Measurements from ENCODE around the gene CSRNP2. TPM values are rescaled to one million over a fixed set of nuclear protein-coding genes. Genes with fewer than 3 reads are reported as not detected.

Gene CSRNP2
- total and polyA plus RNA-seq, 2 experiments from 2014 or later, result 6.9 to 30.9 TPM

DNA sequence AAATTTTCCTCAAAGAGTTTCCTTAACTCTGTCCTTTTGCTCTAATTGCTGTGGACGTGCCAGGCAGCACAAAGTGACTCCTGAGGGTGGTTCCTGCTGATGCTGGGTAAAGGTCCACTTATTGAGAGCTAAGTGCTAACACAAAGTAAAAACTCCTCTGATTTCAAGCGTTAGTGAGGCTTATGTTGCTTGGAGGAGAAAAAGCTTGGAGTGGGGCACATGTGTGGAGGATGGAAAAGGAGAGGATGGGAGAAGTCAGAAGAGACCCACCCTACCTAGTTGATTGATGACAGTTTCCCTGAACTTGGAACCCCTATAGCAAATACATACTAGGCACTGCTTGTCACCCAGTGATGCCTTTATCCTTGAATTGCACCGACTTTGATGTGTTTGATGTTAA, 47.1 kb downstream of the CSRNP2 start:
- Histone ChIP-seq H4K20me1 (replicated peaks; ENCODE audit: insufficient read depth) (no peaks in the 10 kb centered on the region), H3K27me3 (ENCODE audit: insufficient read depth) (no peaks in the 10 kb centered on the region), H3K27ac (ENCODE audit: low read depth) (no peak overlapping the region), H3K79me2 (replicated peaks; ENCODE audit: insufficient read depth) (no peaks in the 10 kb centered on the region), H3K4me3 (no peak overlapping the region), H3K4me2 (no peak overlapping the region), H3K9me2 (ENCODE audit: insufficient read depth) (no peaks in the 10 kb centered on the region), H3K4me1 (ENCODE audit: insufficient read depth) (no peaks in the 10 kb centered on the region), H3F3A (replicated peaks; ENCODE audit: low read depth) (no peaks in the 10 kb centered on the region), H2AFZ (no peak overlapping the region), H3K36me3 (ENCODE audit: insufficient read depth) (no peaks in the 10 kb centered on the region)
- no peak overlapping the region for H3K27ac Mint-ChIP-seq
- no peaks in the 10 kb centered on the region for H3K36me3 Mint-ChIP-seq (ENCODE audit: low read depth)
- no peaks in the 10 kb centered on the region for H3K27me3 Mint-ChIP-seq (ENCODE audit: insufficient read depth, low read depth, poor library complexity)
- H3K4me1 Mint-ChIP-seq, result no peaks in the 10 kb centered on the region
- H3K9me3 Mint-ChIP-seq, result no peaks in the 10 kb centered on the region
- ATAC-seq (no peak), DNase-seq (ENCODE audit: low spot score) (no peak)
- no peak for TF ChIP-seq EZH2 (IDR thresholded peaks at IDR 0.05; ENCODE audit: low read depth, unreplicated experiment)
- TF ChIP-seq, protein P1, sequence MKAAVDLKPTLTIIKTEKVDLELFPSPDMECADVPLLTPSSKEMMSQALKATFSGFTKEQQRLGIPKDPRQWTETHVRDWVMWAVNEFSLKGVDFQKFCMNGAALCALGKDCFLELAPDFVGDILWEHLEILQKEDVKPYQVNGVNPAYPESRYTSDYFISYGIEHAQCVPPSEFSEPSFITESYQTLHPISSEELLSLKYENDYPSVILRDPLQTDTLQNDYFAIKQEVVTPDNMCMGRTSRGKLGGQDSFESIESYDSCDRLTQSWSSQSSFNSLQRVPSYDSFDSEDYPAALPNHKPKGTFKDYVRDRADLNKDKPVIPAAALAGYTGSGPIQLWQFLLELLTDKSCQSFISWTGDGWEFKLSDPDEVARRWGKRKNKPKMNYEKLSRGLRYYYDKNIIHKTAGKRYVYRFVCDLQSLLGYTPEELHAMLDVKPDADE (IDR thresholded peaks at IDR 0.05), result no peak
- no peak for TF ChIP-seq ZNF114 (CRISPR knock-in tag; IDR thresholded peaks at IDR 0.05)
- no peak for TF ChIP-seq EZH2phosphoT487 (IDR thresholded peaks at IDR 0.05; ENCODE audit: unreplicated experiment)
- TF ChIP-seq, protein P2, sequence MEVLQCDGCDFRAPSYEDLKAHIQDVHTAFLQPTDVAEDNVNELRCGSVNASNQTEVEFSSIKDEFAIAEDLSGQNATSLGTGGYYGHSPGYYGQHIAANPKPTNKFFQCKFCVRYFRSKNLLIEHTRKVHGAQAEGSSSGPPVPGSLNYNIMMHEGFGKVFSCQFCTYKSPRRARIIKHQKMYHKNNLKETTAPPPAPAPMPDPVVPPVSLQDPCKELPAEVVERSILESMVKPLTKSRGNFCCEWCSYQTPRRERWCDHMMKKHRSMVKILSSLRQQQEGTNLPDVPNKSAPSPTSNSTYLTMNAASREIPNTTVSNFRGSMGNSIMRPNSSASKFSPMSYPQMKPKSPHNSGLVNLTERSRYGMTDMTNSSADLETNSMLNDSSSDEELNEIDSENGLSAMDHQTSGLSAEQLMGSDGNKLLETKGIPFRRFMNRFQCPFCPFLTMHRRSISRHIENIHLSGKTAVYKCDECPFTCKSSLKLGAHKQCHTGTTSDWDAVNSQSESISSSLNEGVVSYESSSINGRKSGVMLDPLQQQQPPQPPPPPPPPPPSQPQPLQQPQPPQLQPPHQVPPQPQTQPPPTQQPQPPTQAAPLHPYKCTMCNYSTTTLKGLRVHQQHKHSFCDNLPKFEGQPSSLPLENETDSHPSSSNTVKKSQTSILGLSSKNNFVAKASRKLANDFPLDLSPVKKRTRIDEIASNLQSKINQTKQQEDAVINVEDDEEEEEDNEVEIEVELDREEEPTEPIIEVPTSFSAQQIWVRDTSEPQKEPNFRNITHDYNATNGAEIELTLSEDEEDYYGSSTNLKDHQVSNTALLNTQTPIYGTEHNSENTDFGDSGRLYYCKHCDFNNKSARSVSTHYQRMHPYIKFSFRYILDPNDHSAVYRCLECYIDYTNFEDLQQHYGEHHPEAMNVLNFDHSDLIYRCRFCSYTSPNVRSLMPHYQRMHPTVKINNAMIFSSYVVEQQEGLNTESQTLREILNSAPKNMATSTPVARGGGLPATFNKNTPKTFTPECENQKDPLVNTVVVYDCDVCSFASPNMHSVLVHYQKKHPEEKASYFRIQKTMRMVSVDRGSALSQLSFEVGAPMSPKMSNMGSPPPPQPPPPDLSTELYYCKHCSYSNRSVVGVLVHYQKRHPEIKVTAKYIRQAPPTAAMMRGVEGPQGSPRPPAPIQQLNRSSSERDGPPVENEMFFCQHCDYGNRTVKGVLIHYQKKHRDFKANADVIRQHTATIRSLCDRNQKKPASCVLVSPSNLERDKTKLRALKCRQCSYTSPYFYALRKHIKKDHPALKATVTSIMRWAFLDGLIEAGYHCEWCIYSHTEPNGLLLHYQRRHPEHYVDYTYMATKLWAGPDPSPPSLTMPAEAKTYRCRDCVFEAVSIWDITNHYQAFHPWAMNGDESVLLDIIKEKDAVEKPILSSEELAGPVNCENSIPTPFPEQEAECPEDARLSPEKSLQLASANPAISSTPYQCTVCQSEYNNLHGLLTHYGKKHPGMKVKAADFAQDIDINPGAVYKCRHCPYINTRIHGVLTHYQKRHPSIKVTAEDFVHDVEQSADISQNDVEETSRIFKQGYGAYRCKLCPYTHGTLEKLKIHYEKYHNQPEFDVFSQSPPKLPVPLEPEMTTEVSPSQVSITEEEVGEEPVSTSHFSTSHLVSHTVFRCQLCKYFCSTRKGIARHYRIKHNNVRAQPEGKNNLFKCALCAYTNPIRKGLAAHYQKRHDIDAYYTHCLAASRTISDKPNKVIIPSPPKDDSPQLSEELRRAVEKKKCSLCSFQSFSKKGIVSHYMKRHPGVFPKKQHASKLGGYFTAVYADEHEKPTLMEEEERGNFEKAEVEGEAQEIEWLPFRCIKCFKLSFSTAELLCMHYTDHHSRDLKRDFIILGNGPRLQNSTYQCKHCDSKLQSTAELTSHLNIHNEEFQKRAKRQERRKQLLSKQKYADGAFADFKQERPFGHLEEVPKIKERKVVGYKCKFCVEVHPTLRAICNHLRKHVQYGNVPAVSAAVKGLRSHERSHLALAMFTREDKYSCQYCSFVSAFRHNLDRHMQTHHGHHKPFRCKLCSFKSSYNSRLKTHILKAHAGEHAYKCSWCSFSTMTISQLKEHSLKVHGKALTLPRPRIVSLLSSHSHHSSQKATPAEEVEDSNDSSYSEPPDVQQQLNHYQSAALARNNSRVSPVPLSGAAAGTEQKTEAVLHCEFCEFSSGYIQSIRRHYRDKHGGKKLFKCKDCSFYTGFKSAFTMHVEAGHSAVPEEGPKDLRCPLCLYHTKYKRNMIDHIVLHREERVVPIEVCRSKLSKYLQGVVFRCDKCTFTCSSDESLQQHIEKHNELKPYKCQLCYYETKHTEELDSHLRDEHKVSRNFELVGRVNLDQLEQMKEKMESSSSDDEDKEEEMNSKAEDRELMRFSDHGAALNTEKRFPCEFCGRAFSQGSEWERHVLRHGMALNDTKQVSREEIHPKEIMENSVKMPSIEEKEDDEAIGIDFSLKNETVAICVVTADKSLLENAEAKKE (CRISPR knock-in tag; IDR thresholded peaks at IDR 0.05), result no peak
- TF ChIP-seq ZNF331 (CRISPR knock-in tag; IDR thresholded peaks at IDR 0.05; ENCODE audit: low read depth), result no peak
- TF ChIP-seq, protein P3, sequence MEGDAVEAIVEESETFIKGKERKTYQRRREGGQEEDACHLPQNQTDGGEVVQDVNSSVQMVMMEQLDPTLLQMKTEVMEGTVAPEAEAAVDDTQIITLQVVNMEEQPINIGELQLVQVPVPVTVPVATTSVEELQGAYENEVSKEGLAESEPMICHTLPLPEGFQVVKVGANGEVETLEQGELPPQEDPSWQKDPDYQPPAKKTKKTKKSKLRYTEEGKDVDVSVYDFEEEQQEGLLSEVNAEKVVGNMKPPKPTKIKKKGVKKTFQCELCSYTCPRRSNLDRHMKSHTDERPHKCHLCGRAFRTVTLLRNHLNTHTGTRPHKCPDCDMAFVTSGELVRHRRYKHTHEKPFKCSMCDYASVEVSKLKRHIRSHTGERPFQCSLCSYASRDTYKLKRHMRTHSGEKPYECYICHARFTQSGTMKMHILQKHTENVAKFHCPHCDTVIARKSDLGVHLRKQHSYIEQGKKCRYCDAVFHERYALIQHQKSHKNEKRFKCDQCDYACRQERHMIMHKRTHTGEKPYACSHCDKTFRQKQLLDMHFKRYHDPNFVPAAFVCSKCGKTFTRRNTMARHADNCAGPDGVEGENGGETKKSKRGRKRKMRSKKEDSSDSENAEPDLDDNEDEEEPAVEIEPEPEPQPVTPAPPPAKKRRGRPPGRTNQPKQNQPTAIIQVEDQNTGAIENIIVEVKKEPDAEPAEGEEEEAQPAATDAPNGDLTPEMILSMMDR (conservative IDR thresholded peaks at IDR 0.05; ENCODE audit: low read depth in 2 of 2), result no peak
- TF ChIP-seq STAT1 (IDR thresholded peaks at IDR 0.05; ENCODE audit: unreplicated experiment), result no peak
- H3K4me3 Mint-ChIP-seq, result no peak overlapping the region
